Keratinocyte (primary cell): ENCODE measurements around the gene CMSS1. TPM values are rescaled to one million over a fixed set of nuclear protein-coding genes. Genes with fewer than 3 reads are reported as not detected.

ENCODE experiments used
- DNase-seq: peaks from one replicate; pipeline ENCODE4 v3.0.0-alpha.2; 2011; ENCODE audit warnings: low read depth, missing footprints, low spot score
- FAIRE-seq: peaks from 2 replicates; lab custom pipeline; 2011; peaks lifted over from hg19 to GRCh38; lab: Jason Lieb, UNC
- H2AFZ ChIP-seq: 2 replicates; pipeline ENCODE4 v1.6.0; 2012; ENCODE audit warnings: low read length, control low read depth, inconsistent platforms; ENCODE audit not compliant: control insufficient read depth
- H3K27ac ChIP-seq: 2 replicates; pipeline ENCODE4 v1.5.1; 2011; ENCODE audit warnings: low read length; ENCODE audit not compliant: control insufficient read depth, insufficient read depth
- H3K27me3 ChIP-seq: 3 replicates; pipeline ENCODE4 v1.6.0; 2011; ENCODE audit warnings: low read length; ENCODE audit not compliant: control insufficient read depth, insufficient read depth; ENCODE audit errors: extremely low read depth
- H3K36me3 ChIP-seq, 2 experiments: 2 replicates in 1 of 2; 3 replicates in 1 of 2; pipeline ENCODE4 v1.5.1; 2011; ENCODE audit warnings: low read length in 2 of 2, mild to moderate bottlenecking in 1 of 2; ENCODE audit not compliant: control insufficient read depth in 2 of 2, insufficient read depth in 2 of 2; ENCODE audit errors: extremely low read depth in 1 of 2
- H3K4me1 ChIP-seq: 3 replicates; pipeline ENCODE4 v1.5.1; 2011; ENCODE audit warnings: low read length; ENCODE audit not compliant: control insufficient read depth, insufficient read depth; ENCODE audit errors: extremely low read depth
- H3K4me2 ChIP-seq: 3 replicates; pipeline ENCODE4 v1.6.0; 2011; ENCODE audit warnings: low read depth, low read length; ENCODE audit not compliant: control insufficient read depth, insufficient read depth; ENCODE audit errors: extremely low read depth
- H3K4me3 ChIP-seq, 3 experiments: fragments of 200-600 bp in 1 of 3; sonication (generic) in 1 of 3; 2 replicates in 2 of 3; 3 replicates in 1 of 3; pipeline ENCODE4 v1.5.1; 2011 to 2016; ENCODE audit warnings: low read length in 3 of 3, mild to moderate bottlenecking in 3 of 3, control low read depth in 2 of 3, inconsistent platforms in 1 of 3, low read depth in 1 of 3, mixed read lengths in 1 of 3, mixed run types in 1 of 3, moderate library complexity in 1 of 3; ENCODE audit not compliant: control insufficient read depth in 2 of 3, insufficient read depth in 2 of 3; ENCODE audit errors: extremely low read depth in 1 of 3
- H3K79me2 ChIP-seq: 2 replicates; pipeline ENCODE4 v1.6.0; 2012; ENCODE audit warnings: low read length; ENCODE audit not compliant: control insufficient read depth, insufficient read depth
- H3K9ac ChIP-seq: 3 replicates; pipeline ENCODE4 v1.6.0; 2011; ENCODE audit warnings: low read length; ENCODE audit not compliant: control insufficient read depth, insufficient read depth; ENCODE audit errors: extremely low read depth
- H3K9me1 ChIP-seq: 3 replicates; pipeline ENCODE4 v1.6.0; 2011; ENCODE audit warnings: low read length; ENCODE audit not compliant: control insufficient read depth, insufficient read depth; ENCODE audit errors: extremely low read depth
- H3K9me3 ChIP-seq: 2 replicates; pipeline ENCODE4 v1.5.1; 2012; ENCODE audit warnings: low read depth, low read length; ENCODE audit not compliant: control insufficient read depth
- H4K20me1 ChIP-seq: 3 replicates; pipeline ENCODE4 v1.6.0; 2011; ENCODE audit warnings: low read length; ENCODE audit not compliant: control insufficient read depth, insufficient read depth; ENCODE audit errors: extremely low read depth
- CTCF ChIP-seq, 3 experiments: IDR thresholded peaks in 1 of 3; conservative IDR thresholded peaks in 1 of 3; optimal IDR thresholded peaks in 1 of 3; 2 replicates in 2 of 3; 3 replicates in 1 of 3; pipeline versions ENCODE3 to v1.5.1; 2011; ENCODE audit warnings: low read length in 3 of 3, mild to moderate bottlenecking in 3 of 3, moderate library complexity in 2 of 3, control low read depth in 1 of 3, inconsistent platforms in 1 of 3; ENCODE audit not compliant: insufficient read depth in 2 of 3; ENCODE audit errors: extremely low read depth in 1 of 3
- EZH2 ChIP-seq: IDR thresholded peaks from one replicate; pipeline ENCODE4 v1.6.1; 2012; ENCODE audit warnings: inconsistent platforms, mild to moderate bottlenecking, low read length, moderate library complexity
- dilution Hi-C: fragments of 300-500 bp; cut with MboI; formaldehyde crosslinking; loops from one replicate; pipeline ENCODE4 v1.7.0; 2020; ENCODE audit warnings: low sequenced_read_pairs; ENCODE audit not compliant: extremely low pct_ligation_motif_present
- polyA plus RNA-seq, 5 experiments: library from polyadenylated mRNA; depleted of rRNA in 3 of 5; stranded (reverse) in 3 of 5; stranded (forward) in 1 of 5; unstranded in 1 of 5; fragments of >200 nt; gene quantifications; 1 replicate in 1 of 5; 2 replicates in 3 of 5; 3 replicates in 1 of 5; pipeline versions ENCODE4 v1.2.1 to v1.2.3, GENCODE V29; 2011 to 2012; ENCODE audit warnings: missing spikeins in 2 of 5, low read depth in 1 of 5, low replicate concordance in 1 of 5

CMSS1 gene
- polyA plus RNA-seq, 1 donor (not counting 4 experiments of a cell fraction or from before 2014, with no cell fraction given): 37.2 TPM

- Histone ChIP-seq H3K36me3 (peaks cover 5 to 8% of the 10 kb centered on the region in 2 experiments), H3K4me1 (no peaks in the 10 kb centered on the region), H3K79me2 (peaks cover 46% of the 10 kb centered on the region), H3K4me2 (no peak overlapping the region), H3K27me3 (no peaks in the 10 kb centered on the region), H3K9ac (no peak overlapping the region), H3K4me3 (no peak overlapping the region), H3K9me1 (peaks cover 2% of the 10 kb centered on the region), H2AFZ (no peak overlapping the region), H4K20me1 (no peaks in the 10 kb centered on the region), H3K9me3 (no peaks in the 10 kb centered on the region), H3K27ac (no peak overlapping the region)
- TF ChIP-seq CTCF (optimal IDR thresholded peaks at IDR 0.05 in 1 of 3, IDR thresholded peaks at IDR 0.05 in 1 of 3, conservative IDR thresholded peaks at IDR 0.05 in 1 of 3; ENCODE audit: extremely low read depth in 1 of 3, insufficient read depth in 2 of 3, low read length in 3 of 3) (no peak), EZH2 (no peak)
- DNase-seq (no peak), FAIRE-seq (no peak)
- dilution Hi-C loops: no loop called here
These were observed 35.2 kb downstream of the CMSS1 start for GRCh38 chr3:99852851-99853250.

DNA sequence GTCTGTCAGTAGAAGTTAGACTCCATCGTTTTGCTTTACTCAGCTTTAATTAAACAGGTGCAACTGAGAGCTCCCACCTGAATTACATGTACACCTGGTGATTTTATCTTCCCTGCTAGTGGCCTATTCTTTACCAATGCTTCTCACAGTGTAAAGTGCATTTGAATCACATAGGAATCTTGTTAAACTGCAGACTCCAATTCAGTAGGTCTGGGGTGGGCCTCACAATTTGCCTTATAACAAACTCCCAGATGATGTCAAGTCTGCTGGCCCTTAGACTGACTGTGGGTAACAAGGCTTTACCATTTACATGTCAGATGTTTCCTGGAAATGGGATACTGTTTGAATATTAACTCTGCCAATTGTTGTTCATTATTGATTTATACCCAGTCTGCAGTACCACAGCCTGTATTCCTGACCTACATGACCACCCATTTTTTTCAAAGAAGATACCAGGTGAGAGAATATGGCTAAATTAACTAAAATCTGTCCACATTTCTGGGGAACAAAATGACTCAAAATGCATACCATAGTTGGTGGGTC is 37.2 kb downstream of the CMSS1 start:
- H3K9me3 ChIP-seq: no peaks in the 10 kb centered on the region
- dilution Hi-C loops: no loop called here
- H4K20me1 ChIP-seq: no peaks in the 10 kb centered on the region
- peaks cover 2% of the 10 kb centered on the region for H3K9me1 ChIP-seq
- H3K36me3 ChIP-seq: peaks cover 8 to 10% of the 10 kb centered on the region in 2 experiments
- no peak overlapping the region for H2AFZ ChIP-seq
- no peak overlapping the region for H3K9ac ChIP-seq
- no peak overlapping the region for H3K4me2 ChIP-seq
- no peak for DNase-seq
- peaks cover 8% of the 10 kb centered on the region for H3K4me1 ChIP-seq
- no peak for FAIRE-seq
- H3K27me3 ChIP-seq: no peaks in the 10 kb centered on the region
- H3K27ac ChIP-seq: no peak overlapping the region
- H3K79me2 ChIP-seq: peaks cover 41% of the 10 kb centered on the region
- TF ChIP-seq CTCF (optimal IDR thresholded peaks at IDR 0.05 in 1 of 3, IDR thresholded peaks at IDR 0.05 in 1 of 3, conservative IDR thresholded peaks at IDR 0.05 in 1 of 3; ENCODE audit: extremely low read depth in 1 of 3, insufficient read depth in 2 of 3, low read length in 3 of 3): no peak
- TF ChIP-seq EZH2: no peak
- no peak overlapping the region for H3K4me3 ChIP-seq
